Measurements from ENCODE around the gene ZNF83.

DNA sequence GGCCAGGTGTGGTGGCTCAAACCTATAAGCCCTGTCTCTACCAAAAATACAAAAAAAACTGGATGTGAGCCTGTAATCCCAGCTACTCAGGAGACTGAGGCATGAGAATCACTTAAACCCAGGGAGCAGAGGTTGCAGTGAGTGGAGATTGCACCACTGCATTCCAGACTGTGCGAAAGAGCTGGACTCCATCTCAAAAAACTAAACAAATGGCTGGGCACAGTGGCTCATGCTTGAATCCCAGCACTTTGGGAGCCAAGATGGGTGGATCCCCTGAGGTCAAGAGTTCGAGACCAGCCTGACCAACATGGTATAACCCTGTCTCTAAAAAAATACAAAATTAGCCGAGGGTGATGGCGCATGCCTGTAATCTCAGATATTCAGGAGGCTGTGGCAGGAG, 34.9 kb upstream of the ZNF83 start:
- TF ChIP-seq, protein P1, sequence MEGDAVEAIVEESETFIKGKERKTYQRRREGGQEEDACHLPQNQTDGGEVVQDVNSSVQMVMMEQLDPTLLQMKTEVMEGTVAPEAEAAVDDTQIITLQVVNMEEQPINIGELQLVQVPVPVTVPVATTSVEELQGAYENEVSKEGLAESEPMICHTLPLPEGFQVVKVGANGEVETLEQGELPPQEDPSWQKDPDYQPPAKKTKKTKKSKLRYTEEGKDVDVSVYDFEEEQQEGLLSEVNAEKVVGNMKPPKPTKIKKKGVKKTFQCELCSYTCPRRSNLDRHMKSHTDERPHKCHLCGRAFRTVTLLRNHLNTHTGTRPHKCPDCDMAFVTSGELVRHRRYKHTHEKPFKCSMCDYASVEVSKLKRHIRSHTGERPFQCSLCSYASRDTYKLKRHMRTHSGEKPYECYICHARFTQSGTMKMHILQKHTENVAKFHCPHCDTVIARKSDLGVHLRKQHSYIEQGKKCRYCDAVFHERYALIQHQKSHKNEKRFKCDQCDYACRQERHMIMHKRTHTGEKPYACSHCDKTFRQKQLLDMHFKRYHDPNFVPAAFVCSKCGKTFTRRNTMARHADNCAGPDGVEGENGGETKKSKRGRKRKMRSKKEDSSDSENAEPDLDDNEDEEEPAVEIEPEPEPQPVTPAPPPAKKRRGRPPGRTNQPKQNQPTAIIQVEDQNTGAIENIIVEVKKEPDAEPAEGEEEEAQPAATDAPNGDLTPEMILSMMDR (conservative IDR thresholded peaks at IDR 0.05), result no peak
- TF ChIP-seq ZFX (IDR thresholded peaks at IDR 0.05), result no peak

Measured in C4-2B (cell line).